NCI-H345 (cell line): Measurements from ENCODE around the gene KRT2.
A peak's percentile ranks its signal among the peaks of the same experiment; 100 is the strongest.

Source experiments
- DNase-seq: peaks from one replicate; lab custom pipeline; 2025; lab: John Stamatoyannopoulos, UW

KRT2 gene

DNA sequence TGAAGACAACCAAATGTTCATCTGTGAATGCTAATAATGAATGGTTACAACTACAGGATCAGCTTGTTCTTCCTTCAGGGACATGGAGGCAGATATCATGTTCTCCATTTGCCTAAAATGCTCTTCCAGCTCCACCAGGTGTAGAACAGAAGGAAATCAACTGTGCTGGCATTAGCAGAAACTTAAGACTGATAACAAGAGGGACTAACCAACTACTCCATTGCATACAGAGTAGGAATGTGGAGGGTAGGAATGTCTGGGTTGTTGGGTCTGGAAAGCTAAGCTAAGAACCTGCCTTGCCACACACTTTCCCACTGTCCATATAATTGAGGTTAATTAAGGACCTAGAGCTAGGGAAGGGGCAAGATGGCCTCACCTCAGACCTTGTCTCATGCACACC, 11.4 kb upstream of the KRT2 start:
- DNase-seq: no peak

DNA sequence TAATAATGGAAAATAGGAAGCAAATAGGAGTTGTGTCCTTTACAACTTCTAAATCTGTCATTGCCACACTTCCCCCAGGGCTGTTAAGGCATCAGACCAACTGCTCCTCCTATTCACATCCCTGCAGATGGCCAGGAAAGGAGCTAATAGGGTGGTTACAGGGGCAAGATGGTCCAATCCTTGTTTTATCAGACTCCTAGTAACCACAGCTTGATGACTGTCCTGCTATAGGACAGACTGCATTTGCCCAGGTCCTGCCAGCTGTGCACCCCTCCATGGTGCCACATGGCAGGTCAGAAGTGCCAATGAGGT, 10.9 kb upstream of the KRT2 start:
- DNase-seq: no peak

GRCh38 chr12:52662093-52662917, 10.3 kb upstream of the KRT2 start:
- no peak for DNase-seq

DNA sequence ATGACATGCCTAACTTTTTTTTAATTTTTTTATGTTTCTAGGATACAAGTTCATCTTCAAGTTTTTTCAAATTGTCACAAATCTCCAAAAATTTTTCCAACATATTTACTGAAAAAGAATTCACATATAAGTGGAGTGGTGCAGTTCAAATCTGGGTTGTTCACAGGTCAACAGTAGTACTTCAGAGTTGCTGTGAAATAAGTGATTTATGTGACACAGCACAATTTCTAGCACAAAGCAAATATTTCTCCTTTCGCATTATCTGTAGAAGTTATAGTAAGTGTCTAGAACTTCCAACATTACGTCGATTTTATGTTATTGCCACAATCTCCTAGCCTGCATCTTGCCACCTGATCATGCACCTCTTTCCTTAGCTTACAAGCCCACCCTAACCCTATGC, 9.7 kb upstream of the KRT2 start:
- no peak for DNase-seq

DNA sequence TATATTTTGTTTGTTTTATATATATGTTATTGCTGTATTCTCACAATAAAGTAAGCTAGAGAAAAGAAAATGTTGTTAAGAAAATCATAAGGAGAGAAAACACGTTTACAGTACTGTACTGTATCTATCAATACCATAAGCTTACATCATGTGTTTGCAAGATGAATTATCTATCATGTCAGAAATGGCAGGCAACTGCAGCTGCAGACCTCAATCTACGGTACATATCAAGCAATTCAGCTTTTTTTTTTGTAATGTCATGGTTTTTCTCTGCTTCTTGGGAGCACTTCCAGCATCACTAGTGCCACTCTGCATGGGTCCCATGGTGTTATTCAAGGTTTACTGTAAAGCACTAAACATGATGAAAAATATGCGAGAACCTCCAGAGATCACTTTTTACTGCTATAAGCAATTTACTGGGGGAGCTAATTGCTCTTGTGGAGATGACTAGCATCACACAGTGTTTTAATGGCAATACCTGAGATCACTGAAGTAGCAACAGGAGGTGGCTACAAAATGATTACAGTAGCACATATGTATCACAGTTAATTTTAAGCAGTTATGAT, 9.0 kb upstream of the KRT2 start:
- DNase-seq: no peak

DNA sequence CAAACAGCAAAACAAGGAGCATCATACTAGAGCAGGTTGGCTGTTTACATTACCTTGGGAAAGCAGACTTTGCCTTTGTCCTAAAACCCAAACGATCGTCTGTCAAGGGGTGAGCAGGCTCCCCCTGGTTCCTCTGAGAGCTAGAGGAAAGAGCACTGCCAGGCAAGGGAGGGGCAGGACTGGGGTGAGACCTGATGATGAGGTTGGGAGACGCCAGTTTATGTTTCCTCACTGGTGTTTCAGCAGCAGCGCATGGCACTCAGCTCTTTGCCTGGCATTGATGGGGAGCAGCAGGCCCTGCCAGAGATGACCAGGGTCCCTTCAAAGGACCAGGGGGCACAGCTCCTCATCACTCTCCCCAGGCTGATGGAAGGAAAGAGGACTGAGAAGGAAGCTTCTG, 7.9 kb upstream of the KRT2 start:
- peak; percentile 21 for DNase-seq

DNA sequence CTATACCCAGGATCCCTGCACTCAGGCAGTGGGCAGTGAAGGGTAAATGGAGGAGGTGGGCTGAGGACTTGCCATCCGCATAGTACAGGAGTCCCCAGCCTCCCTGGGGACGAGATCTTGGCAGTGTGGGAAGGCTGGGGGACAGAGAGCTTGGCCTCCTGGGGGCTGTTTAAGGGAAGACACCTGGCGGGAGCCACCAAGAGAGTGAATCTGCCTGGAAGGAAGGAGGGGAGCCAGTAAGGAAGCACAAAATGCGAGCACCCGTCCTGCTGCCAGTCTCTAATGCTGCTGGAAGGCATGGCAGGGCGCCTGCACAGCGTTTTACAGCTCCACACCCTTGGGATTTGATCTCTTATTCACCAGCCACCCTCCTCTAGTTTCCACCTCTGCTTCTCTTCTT, 7.4 kb upstream of the KRT2 start:
- DNase-seq: no peak

DNA sequence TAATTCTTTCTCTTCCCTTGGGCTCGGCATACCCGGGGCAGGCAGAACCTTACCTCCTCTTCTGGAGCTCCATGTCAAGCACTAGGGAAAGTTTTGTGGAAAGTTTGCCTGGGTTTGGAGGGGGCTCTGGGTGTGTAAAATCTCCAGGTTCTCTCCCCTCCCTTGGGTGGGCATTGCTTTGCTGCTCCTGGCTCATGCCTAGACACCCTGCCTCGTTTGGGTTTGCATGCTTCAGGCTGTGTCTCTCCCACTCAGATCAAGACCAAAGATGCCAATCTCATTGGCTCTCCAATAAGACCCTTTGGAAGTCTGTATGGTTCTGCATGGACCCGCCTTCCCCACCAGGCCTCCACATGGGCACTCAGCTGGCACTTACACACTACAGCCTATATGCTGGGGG, 6.2 kb upstream of the KRT2 start:
- DNase-seq: no peak

DNA sequence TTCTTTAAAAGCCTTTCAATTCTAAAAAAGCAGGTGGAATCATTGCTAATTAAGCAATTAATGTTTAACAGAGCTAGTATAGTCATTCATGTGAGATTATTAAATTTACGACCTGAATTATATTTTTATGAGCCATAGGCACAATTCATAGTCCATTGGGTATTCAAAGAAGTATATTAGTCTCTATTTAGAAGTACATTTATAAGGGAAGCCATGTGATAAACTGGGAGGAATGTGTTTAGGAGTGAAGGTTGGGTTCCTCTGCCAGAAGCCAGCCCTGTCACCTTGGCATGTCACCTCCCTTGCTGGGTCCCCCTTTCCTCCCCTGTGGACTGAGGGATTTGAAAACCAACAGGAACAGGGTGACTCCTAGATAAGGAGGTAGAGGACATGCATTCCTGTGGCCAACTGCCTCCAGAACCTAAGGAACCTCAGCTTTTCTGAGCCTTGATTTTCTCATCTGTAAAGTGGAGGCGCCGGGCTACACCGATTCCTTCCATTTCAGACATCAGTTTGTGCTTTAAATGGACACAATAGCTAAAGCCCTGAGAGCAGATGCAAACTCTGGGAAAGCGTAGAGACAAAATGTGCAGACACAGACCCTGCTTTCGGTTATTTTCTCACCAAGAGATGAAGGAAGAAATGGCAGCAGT, 5.4 kb upstream of the KRT2 start:
- no peak for DNase-seq

GRCh38 chr12:52656616-52657015, 4.6 kb upstream of the KRT2 start:
- no peak for DNase-seq

- no peak for DNase-seq
Measured at GRCh38 chr12:52655720-52656124, 3.7 kb upstream of the KRT2 start.

DNA sequence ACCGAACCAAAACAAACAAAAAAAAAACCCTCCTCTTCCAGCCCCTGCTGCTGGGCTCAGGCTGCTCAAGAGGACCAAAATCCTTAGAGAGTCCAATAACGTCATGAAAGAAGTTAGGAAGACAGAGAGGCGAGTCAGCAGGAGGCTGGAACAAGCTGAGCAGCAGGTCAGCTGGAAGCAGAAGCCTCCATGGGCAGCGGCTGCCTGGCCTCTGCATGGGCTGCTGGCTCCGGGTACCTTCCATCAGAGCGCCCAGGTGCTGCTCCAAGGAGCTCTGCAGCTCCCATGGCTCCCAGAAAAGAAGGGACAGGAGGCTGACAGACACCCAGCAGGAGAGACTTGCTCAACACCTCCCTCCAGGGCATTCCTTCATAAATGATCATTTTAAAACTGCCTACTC, 3.2 kb upstream of the KRT2 start:
- no peak for DNase-seq

DNA sequence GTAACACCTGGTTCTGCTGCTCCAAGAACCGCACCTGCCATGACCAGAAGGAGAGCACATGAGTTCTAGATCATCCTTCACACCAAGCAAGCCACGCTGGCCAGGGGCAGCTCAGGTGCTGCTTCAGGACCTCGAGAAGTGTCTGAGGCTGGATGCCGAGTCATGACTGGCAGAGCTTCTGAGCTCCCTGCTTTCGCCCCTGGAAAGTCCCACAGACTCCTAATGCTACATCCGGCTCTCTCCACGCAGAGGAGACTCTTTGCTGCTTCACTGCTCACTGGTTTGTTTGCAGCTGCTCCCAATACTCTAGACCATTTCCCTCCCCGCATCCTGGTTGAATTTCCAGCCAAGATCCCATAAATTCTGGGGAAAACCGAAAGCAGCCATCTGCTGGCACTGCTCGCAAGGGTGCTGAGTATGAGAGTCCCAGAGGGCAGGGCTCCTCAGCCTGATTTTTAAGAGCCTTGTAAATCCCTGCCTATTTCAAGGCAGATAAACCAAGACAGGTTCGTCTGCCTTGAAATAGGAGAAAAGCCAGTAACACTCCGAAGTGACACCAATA, 1.4 kb downstream of the KRT2 start:
- DNase-seq: no peak

DNA sequence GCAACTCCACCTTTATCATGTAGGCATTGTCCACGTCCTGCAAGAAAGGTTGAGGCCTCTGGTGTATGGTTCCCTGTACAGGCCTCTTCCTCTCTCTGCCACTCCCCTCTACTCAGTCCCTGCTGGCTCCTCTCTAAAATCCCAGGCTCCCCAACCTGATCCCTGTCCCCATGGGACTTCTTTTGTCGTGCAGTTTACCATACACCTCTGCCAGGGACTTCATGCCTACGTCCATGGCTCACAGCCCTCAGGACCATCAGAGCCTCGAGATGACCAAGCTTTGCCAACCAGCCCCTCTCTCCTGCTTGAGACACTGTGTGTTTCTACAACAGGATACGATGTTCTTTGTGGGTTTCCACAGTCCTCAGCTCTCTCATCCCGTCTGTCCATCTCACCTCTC, 2.9 kb downstream of the KRT2 start:
- DNase-seq: no peak

GRCh38 chr12:52648012-52648550, 3.9 kb downstream of the KRT2 start:
- DNase-seq: no peak

- no peak for DNase-seq
Measured at GRCh38 chr12:52647601-52648000, 4.4 kb downstream of the KRT2 start.

GRCh38 chr12:52646613-52647012, 5.4 kb downstream of the KRT2 start:
- no peak for DNase-seq

- DNase-seq: no peak
Measured at GRCh38 chr12:52645982-52646381, 6.0 kb downstream of the KRT2 start.

GRCh38 chr12:52645120-52645761, 6.8 kb downstream of the KRT2 start:
- DNase-seq: no peak

- DNase-seq: no peak
Measured at GRCh38 chr12:52644078-52644415, 8.0 kb downstream of the KRT2 start.

DNA sequence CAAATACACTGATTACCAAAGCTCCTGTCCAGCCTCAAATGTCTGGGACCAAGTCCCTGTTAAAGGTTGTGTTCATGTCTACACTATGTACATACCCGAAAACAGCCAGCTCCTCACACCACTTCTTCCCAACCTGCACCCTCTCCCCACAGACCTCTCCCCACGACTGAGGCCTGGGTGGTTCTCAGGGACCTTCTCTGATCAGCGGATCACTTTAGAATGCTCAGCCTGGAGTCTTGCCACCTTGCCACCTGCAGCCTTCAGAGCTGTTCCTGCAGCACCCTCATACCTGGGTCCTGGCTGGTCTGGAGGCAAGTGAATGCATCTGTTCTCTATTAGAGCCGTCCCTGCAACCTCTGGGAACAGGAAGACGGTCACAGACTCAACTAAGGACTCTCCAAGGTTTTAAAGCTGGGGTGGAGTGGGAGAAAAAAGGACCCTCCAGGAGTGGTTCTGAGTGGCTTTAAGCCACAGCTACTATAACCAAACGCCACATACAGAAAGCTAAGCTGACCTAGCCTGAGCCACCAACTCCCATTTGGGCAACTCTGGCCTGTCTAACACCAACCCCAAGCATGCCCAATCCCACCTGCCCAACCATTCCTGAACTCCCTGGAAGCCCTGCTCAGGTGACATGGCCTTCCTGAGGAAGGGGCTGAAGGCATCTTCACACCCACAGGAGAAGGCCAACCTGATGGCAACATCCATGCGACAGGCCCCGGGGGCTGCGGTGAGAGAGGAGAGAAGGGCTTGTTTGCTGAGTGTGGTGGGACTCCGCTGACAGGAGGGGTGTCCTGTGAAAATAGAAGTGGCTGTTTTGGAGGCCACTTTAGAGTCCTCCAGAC, 8.6 kb downstream of the KRT2 start:
- DNase-seq: no peak

GRCh38 chr12:52641468-52641867, 10.5 kb downstream of the KRT2 start:
- no peak for DNase-seq
